ENCODE measurements around the gene KDM4C.

GRCh38 chr9:6991418-6991817 lies 233.6 kb downstream of the KDM4C start:
- TF ChIP-seq CTCF (IDR thresholded peaks at IDR 0.05) (no peak), POLR2A (IDR thresholded peaks at IDR 0.05) (no peak)
